Adrenal gland (tissue), 5 donors: ENCODE data around the gene CDKN2D.
A peak's percentile ranks its signal among the peaks of the same experiment; 100 is the strongest.

Experiments used
- CTCF ChIP-seq, 6 experiments: fragments of 450-650 bp in 4 of 6; fragments of 200-600 bp in 2 of 6; sonication (generic) in 1 of 6; IDR thresholded peaks; 1 replicate in 5 of 6; 2 replicates in 1 of 6; pipeline versions ENCODE4 v1.5.1 to v1.8.0; 2016 to 2021; ENCODE audit warnings: antibody characterized with exemption in 6 of 6, mild to moderate bottlenecking in 2 of 6, moderate library complexity in 1 of 6
- POLR2A ChIP-seq, 2 donors: fragments of 450-650 bp; IDR thresholded peaks; one replicate each; pipeline ENCODE4 v1.6.1; 2017; ENCODE audit warnings: antibody characterized with exemption in 2 of 2, mild to moderate bottlenecking in 2 of 2, moderate library complexity in 1 of 2
- donor health status: DM: no; HTN: no; CAD: no.

- TF ChIP-seq POLR2A (IDR thresholded peaks at IDR 0.05): no peak
- peak in 1 of 6 experiments; percentile 21 for TF ChIP-seq CTCF (IDR thresholded peaks at IDR 0.05)
Observed at GRCh38 chr19:10551698-10552301, 17.0 kb downstream of the CDKN2D start.
